Measurements from ENCODE around the gene FLNB.

The FLNB gene

DNA sequence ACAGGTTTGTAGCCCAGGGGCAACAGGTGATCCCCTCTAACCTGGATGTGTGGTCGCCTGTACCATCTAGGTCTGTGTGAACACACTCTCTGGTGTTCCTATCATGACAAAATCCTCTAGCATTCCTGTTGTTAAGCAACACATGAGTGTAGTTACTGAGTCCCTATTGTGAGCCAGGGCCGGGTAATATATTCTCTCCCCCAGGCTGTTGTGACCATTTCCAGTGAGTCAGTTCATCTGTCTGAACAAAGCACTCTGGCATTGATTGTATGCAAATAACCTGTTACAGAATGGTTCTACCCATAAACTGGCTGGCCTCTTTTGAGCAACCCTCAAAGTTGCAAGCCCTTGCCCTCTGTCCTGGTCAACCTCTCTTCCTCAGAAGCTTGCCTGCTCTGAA lies 2.6 kb upstream of the FLNB start:
- in situ Hi-C loops (cut with HindIII; ENCODE audit: low sequenced_read_pairs) = loop anchor here (10.0 kb wide), 1 partner anchor 159 kb away; no protein-coding TSS in a partner anchor

DNA sequence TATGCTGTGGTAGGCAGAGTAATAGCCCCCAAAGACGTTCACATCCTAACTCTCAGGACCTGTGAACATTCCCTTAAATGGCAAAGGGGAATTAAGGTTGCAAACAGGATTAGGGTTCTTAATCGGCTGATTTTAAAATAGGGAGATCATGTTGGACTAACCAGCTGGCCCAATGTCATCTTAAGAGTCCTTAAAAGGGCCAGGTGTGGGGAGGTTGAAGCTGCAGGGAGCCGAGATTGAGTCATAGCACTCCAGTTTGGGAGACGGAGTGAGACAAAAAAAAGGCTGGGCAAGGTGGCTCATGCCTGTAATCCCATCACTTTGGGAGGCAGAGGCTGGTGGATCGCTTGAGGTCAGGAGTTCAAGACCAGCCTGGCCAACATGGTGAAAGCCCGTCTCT lies 1.6 kb upstream of the FLNB start:
- in situ Hi-C loops (cut with HindIII; ENCODE audit: low sequenced_read_pairs) = loop anchor here (10.0 kb wide), 1 partner anchor 158 kb away; no protein-coding TSS in a partner anchor

DNA sequence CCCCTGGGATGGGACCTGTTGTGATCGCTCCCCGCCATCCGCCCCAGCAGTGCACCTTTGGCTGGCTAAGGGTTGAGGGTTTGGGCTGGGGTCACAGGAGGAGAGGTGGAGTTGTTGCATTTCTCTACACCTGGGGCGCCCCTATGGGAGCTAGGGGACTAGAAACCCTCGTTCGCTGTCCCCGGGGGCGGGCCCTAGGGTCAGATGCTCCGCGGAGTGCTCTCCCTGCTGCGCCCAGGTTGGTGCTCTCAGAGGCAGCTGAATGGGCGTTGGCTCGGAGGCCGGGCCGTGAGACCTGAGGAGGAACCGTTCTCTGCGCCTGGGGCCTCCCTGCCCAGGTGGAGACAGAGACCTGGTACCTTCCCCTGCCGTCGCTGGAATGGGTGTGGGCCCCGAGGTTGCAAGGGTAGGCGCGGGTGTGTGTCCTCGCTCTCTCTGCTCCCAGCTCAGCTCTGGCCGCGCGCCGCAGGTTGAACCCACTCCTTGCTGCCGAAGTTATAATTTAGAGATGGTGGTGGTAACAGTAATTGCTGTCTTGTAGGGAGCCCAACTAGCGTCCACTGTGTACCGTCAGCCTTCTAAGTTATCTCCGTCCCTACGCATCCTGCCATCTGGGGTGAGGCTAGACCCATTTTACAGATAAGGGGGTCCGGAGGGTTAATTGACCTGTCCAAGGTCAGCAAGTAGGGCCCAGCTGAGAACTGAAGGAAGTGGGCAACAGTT lies 965 bp downstream of the FLNB start:
- in situ Hi-C loops (cut with HindIII; ENCODE audit: low sequenced_read_pairs) = loop anchor here (10.0 kb wide), 1 partner anchor 156 kb away; no protein-coding TSS in a partner anchor

DNA sequence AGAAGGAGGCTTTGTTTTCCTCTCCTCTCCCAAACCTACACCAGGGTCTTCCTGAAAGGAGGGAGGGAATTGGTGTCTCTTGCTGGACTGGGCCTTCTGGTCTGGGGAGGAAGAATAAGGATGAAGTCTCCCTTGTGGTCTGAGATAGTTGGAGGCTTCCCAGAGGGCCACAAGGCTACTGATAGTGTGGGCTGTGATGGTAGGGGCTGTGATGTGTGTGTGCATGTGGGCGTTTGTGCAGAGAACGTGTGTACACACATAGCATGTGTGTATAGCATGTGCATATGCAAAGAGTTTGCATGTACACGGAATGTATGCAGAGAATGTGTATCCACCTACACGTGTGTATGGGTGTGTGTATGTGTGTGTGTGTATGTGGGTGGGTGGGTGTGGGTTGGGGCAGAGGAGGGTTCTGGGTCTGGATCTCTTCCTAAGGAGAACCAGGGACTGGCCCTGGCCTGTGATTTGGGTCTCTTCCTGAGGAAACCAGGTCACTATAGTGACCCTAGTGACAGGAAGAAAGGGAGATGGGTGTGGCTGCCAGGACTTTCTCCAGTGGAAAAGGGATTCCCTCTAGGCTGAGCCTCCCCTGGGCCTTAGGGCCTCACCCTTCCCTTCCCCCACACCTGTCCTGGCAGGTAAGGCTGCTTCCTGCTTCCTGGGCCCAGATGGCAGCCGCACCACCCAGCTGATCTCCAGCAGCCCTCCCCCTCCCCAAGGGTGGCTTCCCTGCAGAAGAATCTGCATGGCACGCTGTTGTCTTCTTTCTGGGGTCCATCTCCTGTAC lies 1.7 kb downstream of the FLNB start:
- in situ Hi-C loops (cut with HindIII; ENCODE audit: low sequenced_read_pairs) = loop anchor here (10.0 kb wide), 1 partner anchor 155 kb away; no protein-coding TSS in a partner anchor

- in situ Hi-C loops (cut with HindIII; ENCODE audit: low sequenced_read_pairs) = no loop called here
Measured at GRCh38 chr3:58010562-58010961, 2.3 kb downstream of the FLNB start.

DNA sequence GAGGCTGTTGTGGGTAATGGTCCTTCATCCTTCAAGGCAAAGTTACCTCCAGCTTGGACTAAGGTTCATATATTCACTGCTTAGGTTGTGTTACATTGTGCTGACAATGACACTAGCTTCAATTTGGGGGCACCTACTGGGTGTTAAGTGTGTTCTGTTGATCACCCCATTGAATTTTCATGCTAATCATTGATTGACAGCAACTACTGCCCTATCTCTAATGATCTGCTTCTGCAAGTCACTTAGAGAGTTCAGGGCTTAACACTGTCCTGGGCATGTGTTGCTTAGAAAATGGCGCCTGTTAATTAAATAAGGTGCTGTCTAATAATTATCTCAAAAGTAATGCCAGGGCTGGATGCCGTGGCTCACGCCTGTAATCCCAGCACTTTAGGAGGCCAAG lies 3.4 kb downstream of the FLNB start:
- in situ Hi-C loops (cut with HindIII; ENCODE audit: low sequenced_read_pairs) = no loop called here

DNA sequence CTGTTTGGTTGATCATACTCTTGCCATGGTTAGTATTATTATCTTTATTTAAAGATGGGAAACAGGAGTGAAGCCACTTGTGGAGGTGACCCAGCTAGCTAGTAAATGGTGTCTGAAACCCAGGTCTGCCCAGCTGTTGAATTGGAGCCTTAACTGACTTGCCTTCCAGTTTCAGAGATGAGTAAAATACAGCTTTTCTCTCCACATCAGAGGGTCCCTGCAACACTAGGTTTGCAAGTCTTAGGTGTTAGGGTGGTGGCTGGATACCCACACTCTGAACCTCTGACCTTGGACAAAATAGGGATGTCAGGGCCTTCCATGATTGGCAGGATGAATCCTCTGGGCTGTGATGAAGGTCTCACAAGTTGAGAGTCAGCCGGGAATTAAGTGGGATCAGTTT lies 4.1 kb downstream of the FLNB start:
- in situ Hi-C loops (cut with HindIII; ENCODE audit: low sequenced_read_pairs) = no loop called here

GRCh38 chr3:58013099-58013498 lies 4.9 kb downstream of the FLNB start:
- in situ Hi-C loops (cut with HindIII; ENCODE audit: low sequenced_read_pairs) = no loop called here

DNA sequence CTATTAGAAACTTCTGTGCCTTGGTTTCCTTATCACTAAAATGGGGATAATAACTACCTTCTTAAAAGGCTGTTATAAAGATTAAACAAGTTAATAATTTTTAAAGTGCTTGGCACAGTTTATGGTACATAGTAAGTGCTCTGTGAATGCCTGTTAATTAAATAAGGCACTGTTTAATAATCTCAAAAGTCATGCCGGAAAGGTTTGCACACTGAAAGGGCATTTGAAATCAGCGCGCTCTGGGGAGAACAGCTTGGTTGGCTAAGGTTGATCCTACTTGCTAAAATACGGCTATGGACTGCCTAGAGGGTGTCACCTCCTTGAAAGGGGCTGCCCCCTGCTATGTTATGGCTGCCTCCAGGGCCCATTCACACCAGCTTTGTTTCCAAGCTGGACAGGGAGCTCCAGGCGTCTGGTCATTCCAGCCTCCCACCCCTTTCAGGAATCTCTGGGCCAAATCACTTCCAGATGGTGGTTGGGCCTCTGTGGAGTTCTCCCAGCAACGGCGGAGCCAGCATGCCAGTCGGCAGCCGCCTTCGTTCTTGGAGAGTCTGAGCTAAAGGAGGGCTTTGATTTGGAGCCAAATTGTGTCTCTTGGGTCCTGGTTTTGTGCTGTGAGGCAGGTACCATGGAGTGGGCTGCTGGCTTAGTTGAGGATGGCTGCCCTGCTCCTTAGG lies 5.9 kb downstream of the FLNB start:
- in situ Hi-C loops (cut with HindIII; ENCODE audit: low sequenced_read_pairs) = no loop called here

GRCh38 chr3:58015520-58015915 lies 7.3 kb downstream of the FLNB start:
- in situ Hi-C loops (cut with HindIII; ENCODE audit: low sequenced_read_pairs) = loop anchor here (5.0 kb wide), 2 partner anchors 73 to 77 kb away; no protein-coding TSS in a partner anchor

- in situ Hi-C loops (cut with HindIII; ENCODE audit: low sequenced_read_pairs) = loop anchor here (5.0 kb wide), 2 partner anchors 74 to 76 kb away; no protein-coding TSS in a partner anchor
Measured at GRCh38 chr3:58016710-58017109, 8.5 kb downstream of the FLNB start.

- in situ Hi-C loops (cut with HindIII; ENCODE audit: low sequenced_read_pairs) = loop anchor here (5.0 kb wide), 2 partner anchors 73 to 77 kb away; no protein-coding TSS in a partner anchor
Measured at GRCh38 chr3:58018892-58019742, 10.9 kb downstream of the FLNB start.

DNA sequence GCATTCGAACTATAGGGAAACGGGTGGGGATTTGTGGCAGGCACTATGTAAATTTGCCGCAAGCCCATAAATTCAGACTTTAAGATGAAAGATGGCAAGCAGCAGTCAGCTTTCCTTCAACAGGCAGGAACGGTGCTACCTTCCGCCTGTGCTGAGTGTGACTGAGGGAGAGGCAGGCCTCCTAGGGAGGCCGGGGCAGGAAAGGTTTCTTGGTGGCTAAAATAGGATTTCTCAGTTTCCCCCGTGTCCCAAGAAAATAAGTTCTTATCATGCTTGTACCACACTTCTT lies 12.5 kb downstream of the FLNB start:
- in situ Hi-C loops (cut with HindIII; ENCODE audit: low sequenced_read_pairs) = no loop called here

DNA sequence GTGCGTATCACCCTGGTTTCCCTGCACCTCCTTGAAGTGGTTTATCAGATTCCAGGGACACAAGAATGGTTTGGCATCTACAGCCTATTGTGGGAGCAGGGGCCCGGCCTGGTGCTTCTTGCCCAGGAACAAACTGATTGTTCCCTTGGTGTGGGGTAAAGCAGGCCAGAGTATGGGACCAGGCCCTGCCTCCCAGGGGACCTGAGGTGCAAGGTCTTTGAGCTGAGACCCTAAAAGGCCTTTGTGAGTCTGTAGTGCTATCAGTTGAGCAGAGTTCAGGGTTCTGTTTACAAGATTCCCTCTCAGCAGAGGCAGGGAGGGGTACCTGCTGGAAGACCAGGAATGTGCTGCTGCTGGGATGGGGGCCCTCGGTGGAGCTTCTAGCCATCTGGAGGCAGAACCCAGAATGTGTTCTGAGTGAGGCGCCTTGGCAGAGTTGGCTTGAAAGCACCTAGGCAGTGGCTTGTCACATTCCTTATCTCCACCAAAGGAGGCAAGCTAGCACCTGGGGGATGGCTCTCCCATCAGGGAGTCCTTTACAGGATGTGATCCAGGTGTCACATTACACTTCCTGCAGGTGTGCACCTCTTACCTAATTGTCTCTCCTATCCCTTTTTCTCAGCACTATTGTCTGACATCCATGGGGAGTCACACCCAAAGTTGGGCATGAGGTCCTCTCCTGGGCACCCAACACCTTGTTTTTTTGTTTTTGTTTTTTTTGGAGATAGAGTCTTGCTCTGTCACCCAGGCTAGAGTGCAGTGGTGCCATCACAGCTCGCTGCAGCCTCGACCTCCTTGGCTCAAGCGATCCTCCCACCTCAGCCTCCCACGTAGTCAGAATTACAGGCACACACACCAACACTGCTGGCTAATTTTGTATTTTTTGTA lies 13.1 kb downstream of the FLNB start:
- in situ Hi-C loops (cut with HindIII; ENCODE audit: low sequenced_read_pairs) = no loop called here

DNA sequence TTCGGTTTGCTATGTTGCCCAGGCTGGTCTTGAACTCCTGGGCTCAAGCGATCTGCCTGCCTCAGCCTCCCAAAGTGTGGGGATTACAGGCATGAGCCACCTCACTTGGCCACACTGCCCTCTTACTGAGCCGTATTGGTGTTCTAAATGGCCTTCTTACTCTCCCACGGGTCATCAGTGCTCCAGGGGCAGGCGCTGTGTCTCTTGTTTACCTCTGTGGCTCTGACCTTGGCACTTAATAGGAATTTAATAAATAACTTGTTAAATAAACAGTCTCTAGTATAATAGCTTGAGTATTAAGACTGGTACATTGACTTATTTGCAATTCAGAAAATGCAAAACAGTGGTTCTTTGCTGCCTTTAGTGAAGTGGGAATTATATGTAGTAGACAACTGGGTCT lies 13.7 kb downstream of the FLNB start:
- in situ Hi-C loops (cut with HindIII; ENCODE audit: low sequenced_read_pairs) = no loop called here

- in situ Hi-C loops (cut with HindIII; ENCODE audit: low sequenced_read_pairs) = no loop called here
Measured at GRCh38 chr3:58022490-58022889, 14.3 kb downstream of the FLNB start.

DNA sequence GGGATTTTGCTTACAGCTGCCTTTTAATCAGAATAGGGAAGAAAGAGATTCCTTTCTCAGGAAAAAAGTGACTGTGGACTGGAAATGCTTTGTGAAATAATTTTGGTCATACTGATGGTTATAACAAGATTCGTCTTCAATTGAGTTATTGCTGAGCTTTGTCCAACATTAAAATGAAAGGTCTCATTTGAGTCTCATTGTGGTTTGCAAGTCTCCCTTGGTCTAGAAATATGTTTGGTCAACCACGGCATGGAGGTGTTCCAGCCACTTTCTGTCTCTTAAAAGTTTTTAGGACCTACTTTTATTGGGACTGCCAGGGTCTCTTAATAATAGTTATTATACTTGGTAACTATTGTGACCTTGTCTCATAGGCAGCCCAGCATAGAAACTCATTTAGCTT lies 15.3 kb downstream of the FLNB start:
- in situ Hi-C loops (cut with HindIII; ENCODE audit: low sequenced_read_pairs) = no loop called here

- in situ Hi-C loops (cut with HindIII; ENCODE audit: low sequenced_read_pairs) = no loop called here
Measured at GRCh38 chr3:58025406-58025805, 17.2 kb downstream of the FLNB start.

- in situ Hi-C loops (cut with HindIII; ENCODE audit: low sequenced_read_pairs) = no loop called here
Measured at GRCh38 chr3:58025837-58026569, 17.8 kb downstream of the FLNB start.
